K562 (cell line): Measurements from ENCODE around the gene ZNF629.

ENCODE experiments used
- CTCF ChIP-seq, 3 experiments: IDR thresholded peaks in 2 of 3; conservative IDR thresholded peaks in 1 of 3; 2 replicates each; pipeline ENCODE4 v1.5.1; 2011 to 2012; ENCODE audit warnings: low read length in 3 of 3, mild to moderate bottlenecking in 3 of 3, control low read depth in 2 of 3, improper control_type of control experiment in 1 of 3, inconsistent platforms in 1 of 3, low read depth in 1 of 3, mixed read lengths in 1 of 3, moderate library complexity in 1 of 3; ENCODE audit not compliant: insufficient read depth in 2 of 3
- SIN3A ChIP-seq, 2 experiments: fragments of 150-350 bp in 1 of 2; IDR thresholded peaks; 2 replicates each; pipeline ENCODE4 v1.6.1; 2011 to 2016; ENCODE audit warnings: borderline replicate concordance in 2 of 2, low read depth in 2 of 2, low read length in 2 of 2, mild to moderate bottlenecking in 2 of 2, moderate library complexity in 2 of 2; ENCODE audit not compliant: control insufficient read depth in 1 of 2

GRCh38 chr16:30782486-30783279 lies 4.3 kb downstream of the ZNF629 start:
- no peak for TF ChIP-seq CTCF (IDR thresholded peaks at IDR 0.05 in 2 of 3, conservative IDR thresholded peaks at IDR 0.05 in 1 of 3; ENCODE audit: insufficient read depth in 2 of 3, low read depth in 1 of 3, low read length in 3 of 3)
- TF ChIP-seq SIN3A (IDR thresholded peaks at IDR 0.05; ENCODE audit: borderline replicate concordance in 2 of 2, control insufficient read depth in 1 of 2, low read depth in 2 of 2, low read length in 2 of 2) = no peak
